ENCODE measurements around the gene XXYLT1.
"Not testable (repeated sequence)": the region's sequence is repeated elsewhere in the genome, so short reads cannot be mapped to it uniquely, and the experiment has no call there.

The XXYLT1 gene, protein sequence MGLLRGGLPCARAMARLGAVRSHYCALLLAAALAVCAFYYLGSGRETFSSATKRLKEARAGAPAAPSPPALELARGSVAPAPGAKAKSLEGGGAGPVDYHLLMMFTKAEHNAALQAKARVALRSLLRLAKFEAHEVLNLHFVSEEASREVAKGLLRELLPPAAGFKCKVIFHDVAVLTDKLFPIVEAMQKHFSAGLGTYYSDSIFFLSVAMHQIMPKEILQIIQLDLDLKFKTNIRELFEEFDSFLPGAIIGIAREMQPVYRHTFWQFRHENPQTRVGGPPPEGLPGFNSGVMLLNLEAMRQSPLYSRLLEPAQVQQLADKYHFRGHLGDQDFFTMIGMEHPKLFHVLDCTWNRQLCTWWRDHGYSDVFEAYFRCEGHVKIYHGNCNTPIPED

GRCh38 chr3:195270817-195271409 is at the start of gene XXYLT1:
Gene XXYLT1, minus strand, starts transcription at chr3:195271159. Its CDS starts 101 bp downstream, at chr3:195271058.
- peak; percentile 89 for DNase-seq (ENCODE audit: low spot score)

GRCh38 chr3:195319060-195319459 is 48.1 kb upstream of the XXYLT1 start:
- DNase-seq (ENCODE audit: low spot score), result no peak

- no peak for DNase-seq (ENCODE audit: low spot score)
Observed at GRCh38 chr3:195312714-195313113, 41.8 kb upstream of the XXYLT1 start.

GRCh38 chr3:195307711-195308110 is 36.8 kb upstream of the XXYLT1 start:
- no peak for DNase-seq (ENCODE audit: low spot score)

DNA sequence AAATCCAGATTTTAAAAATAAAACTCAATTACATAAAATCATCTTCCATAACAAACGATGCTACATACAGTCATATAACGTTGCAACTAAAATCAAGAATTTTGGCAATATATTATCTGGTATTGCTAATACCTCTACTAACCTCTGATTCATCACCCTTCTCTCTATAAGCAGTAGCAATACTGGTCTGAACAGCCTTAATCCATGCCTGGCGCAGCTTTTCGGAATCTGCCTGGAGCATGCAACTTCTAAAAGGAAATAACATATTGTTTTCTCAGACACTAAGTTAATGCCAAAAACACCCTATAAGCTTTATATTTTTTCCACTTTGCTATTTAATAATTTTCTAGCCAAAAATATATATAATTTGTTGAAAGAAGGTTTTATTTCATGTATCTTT is 35.4 kb upstream of the XXYLT1 start:
- DNase-seq (ENCODE audit: low spot score), result no peak

GRCh38 chr3:195302431-195302830 is 31.5 kb upstream of the XXYLT1 start:
- DNase-seq (ENCODE audit: low spot score), result no peak

DNA sequence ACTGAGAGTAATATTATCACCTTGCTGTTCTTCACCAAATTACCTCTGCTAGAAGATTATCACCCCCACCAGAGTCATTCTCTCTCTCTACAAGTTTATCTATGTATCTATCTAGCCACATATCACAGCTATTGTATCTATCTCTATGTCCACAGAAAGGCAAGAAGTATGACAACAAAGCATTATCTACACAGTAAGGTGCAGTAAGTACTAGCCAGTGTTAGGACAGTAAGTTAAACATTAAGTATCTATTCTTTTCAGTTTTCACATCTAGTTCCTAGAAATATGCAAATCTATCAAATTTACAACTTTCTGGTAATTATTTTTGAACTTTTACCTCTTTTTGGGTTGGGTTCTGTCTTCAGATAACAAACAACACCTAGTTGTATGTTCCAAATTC is 26.5 kb upstream of the XXYLT1 start:
- DNase-seq (ENCODE audit: low spot score), result no peak

GRCh38 chr3:195296662-195297061 is 25.7 kb upstream of the XXYLT1 start:
- DNase-seq (ENCODE audit: low spot score), result no peak

- DNase-seq (ENCODE audit: low spot score), result no peak
Observed at GRCh38 chr3:195291121-195291520, 20.2 kb upstream of the XXYLT1 start.

- DNase-seq (ENCODE audit: low spot score), result not testable (repeated sequence)
Observed at GRCh38 chr3:195290643-195291042, 19.7 kb upstream of the XXYLT1 start.

DNA sequence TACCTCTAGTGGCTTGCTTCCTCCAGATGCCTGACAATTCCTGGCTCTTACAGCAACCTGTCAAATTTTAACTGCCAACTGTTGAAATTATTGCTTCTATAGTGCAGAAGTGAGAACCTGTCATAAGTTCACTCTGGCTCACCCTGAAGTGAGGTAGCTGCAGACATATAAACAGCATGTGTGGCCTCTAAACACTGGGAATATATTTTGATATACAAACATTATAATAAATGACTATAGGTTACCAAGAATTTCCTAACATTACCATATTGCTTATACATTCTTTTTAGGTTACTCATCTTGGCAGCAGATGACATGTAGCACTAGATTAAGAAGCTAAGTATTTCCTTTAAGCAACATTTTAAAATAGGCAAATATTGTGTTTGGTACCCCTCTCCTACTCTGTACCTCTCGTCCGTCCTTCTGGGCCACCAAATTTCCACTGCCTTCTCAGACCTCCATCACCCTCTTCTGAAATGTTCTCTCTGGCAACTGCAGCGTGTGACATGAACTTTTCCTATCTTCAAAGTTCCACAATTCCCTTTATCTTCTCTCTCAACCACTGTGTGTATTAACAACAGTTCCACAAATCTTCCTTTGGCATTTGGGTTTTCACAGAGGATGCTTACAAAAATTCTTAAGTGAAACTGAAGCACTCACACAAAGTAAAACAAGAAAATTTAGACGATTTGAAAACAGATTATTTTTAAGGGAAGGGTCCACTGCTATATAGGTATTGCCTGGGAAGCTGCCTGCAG is 15.3 kb upstream of the XXYLT1 start:
- no peak for DNase-seq (ENCODE audit: low spot score)

DNA sequence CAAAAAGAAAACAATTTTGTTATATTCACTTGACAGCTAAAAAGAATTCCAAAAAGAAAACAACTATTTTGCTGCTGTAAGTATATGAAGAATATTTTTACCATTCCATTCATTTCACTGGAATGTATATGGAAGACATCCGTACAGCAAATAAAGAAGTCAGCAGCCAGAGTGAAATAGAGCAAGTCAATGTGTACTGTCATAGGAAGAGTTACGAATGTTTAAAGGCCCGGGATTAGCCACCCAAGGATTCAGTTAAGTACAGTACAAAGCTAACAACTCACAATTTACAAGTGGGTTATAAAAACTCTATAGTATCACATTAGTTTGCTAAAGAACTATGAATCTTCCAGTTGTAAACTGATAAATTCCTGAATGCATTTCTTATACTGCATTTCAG is 14.4 kb upstream of the XXYLT1 start:
- DNase-seq (ENCODE audit: low spot score), result no peak

DNA sequence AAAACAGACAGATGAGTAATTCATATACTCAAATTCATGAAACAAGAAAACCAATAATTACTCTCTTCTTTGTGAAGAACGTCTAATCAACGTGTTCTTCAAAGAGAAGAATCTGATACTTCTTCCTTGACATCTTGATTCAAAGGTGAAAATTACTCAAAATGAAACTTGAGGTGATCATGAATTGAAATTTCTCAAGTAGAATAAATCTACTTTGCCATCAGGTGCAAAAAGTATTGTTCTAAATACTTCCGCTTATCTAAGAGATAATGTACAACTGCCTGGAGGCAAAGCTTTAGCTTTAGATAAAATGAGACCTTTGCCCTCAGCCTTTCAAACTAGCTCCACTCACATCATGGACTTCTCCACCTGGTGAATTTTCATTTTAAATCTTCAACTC is 13.9 kb upstream of the XXYLT1 start:
- no peak for DNase-seq (ENCODE audit: low spot score)

GRCh38 chr3:195282961-195283360 is 12.0 kb upstream of the XXYLT1 start:
- DNase-seq (ENCODE audit: low spot score), result no peak

DNA sequence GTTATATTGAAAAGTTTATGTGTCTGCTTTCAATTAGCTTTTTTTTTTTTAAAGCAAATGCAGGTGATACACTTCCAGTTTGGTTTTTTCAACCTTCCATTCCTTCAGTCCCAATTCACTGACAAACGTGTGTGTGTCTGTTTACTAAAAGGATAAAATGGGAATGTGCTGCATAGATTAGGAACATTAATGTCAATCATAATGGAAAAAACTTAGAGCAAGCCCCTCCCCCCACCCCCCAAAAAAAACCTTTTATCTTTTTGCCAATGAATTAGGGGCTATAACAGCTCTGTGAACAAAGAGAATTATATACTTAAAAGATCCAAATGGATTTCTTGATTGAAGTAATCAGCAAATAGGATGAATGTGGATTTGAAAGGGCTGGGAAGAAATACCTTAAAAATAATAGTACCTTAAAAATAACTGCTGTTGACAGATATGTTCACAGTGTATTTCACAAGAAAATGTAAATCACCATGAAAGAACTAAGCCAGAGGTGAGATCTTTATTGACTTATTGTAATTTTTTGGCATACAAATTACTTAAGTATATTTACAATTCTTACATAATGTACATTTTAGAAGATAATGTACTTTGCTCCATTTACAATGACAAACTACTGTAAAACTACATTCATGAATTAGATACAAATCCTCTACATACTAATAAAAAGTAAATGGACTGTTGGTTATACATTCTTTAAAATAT is 3.5 kb upstream of the XXYLT1 start:
- no peak for DNase-seq (ENCODE audit: low spot score)

DNA sequence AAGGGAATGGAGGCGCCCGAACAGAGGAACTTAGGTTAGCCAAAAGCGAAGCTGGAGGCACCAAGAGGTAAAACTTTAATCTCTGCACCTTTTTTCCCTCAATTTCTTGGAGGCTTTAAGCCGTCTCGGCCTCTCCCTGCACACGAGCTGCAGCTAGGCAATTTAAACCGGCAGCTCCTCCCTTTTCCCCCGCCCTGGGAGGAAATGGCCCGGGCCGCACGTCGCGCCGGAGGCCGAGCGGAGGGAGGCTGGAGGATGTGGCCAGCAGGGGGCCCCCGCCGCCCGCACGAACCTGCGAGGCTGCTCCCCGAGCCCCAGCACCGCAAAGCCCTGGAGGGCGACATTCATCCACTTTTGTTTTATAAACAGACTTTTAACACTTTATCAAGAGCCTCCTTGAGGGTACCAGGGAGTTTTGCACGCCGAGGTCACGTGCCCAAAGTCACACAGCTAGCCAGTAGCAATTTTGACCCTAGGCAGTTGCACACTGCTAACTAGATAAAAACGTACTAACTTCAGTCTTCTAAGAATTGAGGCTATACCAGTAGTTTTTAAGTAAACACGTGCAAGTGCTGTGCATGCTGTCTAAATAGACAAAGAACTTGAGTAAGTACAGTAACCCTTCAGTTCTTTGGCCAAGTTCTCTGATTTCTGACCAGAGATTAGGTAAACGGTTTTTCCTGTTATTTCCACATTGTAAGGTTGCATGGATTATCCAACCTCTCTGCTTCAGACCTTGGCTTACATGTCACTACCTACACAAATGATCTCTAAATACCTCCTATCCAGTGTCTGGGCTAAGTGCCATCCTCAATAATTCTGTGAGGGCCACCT is 668 bp upstream of the XXYLT1 start:
- peak; percentile 89 for DNase-seq (ENCODE audit: low spot score)

DNA sequence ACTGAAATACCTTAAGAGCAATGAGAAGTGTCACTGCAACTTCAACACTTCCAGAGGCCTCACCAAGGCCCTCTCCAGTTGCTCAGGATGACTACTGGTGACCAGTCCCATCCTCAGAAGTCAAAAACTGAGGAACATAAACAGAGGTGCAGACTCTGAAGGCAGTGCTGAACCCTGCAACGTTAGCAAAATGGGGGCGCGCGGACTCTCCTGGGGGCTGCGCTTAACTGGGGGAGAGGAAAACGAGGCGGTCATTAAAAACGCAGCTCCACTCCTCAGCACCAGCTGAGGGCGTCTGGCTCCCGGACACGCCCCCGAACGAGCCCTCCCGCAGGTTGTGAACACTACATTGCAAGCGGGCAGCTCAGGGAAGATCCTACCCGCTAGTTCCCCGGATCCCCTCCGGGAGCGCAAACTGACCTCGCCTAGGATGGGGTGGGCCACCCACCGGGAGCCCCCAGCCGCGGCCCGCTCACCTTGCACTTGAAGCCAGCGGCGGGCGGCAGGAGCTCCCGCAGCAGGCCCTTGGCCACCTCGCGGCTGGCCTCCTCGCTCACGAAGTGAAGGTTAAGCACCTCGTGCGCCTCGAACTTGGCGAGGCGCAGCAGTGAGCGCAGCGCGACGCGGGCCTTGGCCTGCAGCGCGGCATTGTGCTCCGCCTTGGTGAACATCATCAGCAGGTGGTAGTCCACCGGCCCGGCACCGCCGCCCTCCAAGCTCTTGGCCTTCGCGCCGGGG is 711 bp downstream of the XXYLT1 start:
- peak; percentile 27 for DNase-seq (ENCODE audit: low spot score)

DNA sequence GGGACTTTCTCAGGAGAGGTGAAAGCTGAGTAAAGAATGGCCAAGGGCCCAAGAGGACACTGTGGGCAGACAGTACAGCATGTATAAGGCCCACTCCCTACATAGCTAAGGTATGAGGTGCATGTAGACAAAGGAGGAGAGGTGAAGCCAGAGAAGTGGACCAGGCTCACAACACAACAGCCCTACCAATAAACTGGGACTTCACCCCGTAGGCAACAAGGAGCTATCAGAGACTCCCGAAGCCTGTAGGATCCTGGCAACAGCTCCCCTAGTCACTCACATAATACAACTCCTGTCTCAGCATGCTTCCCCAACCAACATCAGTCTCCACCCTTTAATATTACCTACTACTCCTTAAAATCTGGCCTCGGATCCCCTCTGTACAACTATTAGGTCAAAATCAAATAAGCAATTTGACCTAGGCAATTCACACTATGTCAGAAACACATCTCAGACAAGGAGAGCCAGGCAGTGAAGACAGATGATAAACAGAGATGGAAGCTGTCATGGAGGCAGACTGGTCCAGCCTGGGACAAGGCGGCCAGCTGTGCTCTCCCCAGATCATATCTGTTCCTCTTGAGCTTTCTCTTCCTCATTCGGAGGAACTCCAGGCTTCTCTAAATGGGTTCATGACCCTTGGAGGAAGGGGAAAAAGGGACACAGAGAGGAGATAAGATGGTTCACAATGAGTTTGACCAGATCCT is 1.4 kb downstream of the XXYLT1 start:
- no peak for DNase-seq (ENCODE audit: low spot score)

GRCh38 chr3:195268576-195269309 is 2.2 kb downstream of the XXYLT1 start:
- DNase-seq (ENCODE audit: low spot score), result no peak
